HG03139 (cell line): ENCODE measurements around the gene ZNF200.
"Not testable (repeated sequence)": the region's sequence is repeated elsewhere in the genome, so short reads cannot be mapped to it uniquely, and the experiment has no call there.

Source experiments
- ATAC-seq: cut with Tn5 transposase; IDR thresholded peaks from one replicate; pipeline ENCODE4 v1.9.1; 2021; ENCODE audit not compliant: unreplicated experiment

ZNF200 gene

GRCh38 chr16:3202903-3203539 is 31.9 kb downstream of the ZNF200 start:
- ATAC-seq, result no peak

DNA sequence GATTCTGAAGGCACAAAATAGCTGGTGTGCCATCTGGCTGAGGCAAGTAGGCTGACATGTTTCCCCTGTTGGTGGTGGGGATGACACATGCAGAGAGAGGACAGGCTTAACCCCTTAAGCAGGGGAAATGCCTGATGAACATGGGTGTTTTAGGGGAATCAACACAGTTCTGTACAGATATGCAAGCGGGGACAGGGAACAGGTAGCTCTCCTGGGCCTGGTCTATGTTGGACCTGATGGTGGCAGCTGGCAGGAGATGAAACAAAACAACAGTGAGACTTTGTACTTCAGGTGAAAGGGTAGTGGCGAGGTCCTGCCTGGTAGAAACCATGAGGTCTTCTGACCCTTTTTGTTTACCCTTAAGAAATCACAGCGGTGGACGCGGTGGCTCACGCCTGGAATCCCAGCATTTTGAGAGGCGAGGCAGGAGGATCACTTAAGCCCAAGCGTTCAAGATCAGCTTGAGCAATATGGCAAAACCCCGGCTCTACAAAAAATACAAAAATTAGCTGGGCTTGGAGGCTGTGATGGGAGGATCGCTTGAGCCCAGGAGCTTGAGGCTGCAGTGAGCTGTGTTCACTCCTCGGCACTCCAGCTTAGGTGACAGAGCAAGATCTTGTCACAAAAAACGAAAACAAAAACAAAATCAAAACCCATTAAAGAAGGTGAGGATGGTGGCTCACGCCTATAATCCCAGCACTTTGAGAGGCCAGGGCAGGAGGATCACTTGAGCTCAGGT is 36.5 kb downstream of the ZNF200 start:
- no peak for ATAC-seq

DNA sequence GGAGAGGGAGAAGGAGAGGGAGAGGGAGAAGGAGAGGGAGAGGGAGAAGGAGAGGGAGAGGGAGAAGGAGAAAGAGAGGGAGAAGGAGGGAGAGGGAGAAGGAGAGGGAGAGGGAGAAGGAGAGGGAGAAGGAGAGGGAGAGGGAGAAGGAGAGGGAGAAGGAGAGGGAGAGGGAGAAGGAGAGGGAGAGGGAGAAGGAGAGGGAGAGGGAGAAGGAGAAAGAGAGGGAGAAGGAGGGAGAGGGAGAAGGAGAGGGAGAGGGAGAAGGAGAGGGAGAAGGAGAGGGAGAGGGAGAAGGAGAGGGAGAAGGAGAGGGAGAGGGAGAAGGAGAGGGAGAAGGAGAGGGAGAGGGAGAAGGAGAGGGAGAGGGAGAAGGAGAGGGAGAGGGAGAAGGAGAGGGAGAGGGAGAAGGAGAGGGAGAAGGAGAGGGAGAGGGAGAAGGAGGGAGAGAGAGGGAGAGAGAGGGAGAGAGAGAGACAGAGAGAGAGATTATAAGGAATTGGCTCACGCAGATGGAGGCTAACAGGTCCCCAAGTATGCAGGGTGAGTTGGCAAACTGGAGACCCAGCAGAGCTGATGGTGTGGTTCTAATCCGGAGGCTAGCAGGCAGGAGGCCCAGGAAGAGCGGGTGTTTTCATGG is 37.1 kb downstream of the ZNF200 start:
- not testable (repeated sequence) for ATAC-seq

DNA sequence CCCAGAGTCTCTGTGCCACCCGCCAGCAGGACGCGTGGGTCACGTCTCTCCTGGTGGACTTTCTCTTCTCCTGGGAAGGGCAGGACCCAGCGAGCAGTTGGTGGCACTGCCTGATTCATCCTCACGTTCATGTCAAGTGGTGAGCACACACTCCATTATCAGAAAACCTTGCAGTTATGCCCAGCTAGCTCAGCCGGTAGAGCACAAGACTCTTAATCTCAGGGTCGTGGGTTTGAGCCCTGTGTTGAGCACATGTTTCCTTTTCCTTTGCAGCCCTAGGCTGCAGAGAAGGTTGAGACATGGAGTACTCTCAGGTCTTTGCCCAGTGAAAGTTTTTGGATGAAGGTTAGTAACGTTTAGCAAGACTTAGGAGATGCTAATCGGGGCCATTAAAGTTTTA is 39.0 kb downstream of the ZNF200 start:
- ATAC-seq, result no peak

GRCh38 chr16:3194792-3195191 is 40.2 kb downstream of the ZNF200 start:
- no peak for ATAC-seq

DNA sequence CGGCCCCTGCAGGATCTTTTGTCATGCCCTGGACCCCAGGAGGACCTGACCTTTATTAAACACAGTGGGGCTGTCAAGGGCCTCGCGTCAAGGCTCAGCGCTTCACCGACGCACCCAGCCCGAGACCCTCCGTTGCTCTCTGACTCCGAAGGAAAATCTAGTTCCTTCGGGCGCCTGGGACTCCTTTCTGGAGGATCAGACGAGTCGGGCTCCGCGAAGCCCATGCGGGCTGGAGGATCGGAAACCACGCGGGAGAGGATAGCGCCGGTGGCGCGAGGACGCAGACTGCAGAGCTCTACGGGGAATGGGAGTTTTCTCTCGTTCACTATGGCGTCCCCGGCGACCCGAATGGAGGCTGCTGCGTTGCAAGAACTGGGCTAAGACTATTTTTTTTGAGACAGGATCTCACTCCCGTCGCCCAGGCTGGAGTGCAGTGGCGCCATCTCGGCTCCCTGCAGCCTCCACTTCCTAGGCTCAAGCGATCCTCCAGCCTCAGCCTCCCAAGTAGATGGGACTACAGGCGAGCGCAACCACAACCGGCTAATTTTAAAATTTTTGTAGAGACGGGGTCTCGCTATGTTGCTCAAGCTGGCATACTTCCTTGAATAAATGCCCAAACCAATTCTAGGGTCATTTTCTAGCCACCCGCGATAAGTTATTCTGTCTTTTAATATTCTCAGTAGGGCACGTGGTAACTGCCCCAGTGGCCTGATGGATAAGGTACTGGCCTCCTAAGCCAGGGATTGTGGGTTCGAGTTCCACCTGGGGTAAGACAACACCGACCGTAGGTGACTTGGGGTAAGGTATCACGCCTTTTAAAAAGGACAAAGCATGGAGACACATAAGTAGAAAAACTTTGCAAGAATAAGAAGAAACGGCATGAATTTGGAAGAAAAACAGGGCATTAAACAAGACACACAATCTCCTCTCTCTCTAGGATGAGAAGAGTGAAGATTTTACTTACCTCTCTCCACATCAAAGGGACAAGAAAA is 41.4 kb downstream of the ZNF200 start:
- no peak for ATAC-seq

DNA sequence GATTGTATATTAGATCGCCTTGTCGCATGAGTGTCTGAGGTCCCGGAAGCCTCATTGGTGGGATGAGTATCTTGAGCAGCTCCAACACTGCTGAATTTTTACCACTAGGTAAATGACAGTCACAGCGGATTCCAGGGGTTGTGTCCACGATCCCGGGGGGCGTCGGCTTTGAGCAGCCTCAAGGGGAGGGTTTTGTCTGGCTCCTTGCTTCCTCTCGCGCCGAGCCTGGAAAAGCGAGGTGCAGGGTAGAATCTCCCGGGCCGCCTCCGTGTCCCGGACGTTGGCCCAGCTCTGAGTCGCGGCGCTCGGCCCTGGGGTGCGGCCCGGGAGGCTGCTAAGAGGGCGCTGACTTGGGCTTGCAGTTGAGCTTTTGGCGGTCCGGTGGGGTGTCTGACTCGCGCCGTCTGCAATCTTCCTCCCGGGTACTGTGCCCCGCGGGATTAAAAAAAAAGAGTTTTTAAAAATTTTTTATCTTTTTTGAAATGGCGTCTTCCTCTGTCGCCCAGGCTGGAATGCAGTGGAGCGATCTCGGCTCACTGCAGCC is 42.4 kb downstream of the ZNF200 start:
- no peak for ATAC-seq

DNA sequence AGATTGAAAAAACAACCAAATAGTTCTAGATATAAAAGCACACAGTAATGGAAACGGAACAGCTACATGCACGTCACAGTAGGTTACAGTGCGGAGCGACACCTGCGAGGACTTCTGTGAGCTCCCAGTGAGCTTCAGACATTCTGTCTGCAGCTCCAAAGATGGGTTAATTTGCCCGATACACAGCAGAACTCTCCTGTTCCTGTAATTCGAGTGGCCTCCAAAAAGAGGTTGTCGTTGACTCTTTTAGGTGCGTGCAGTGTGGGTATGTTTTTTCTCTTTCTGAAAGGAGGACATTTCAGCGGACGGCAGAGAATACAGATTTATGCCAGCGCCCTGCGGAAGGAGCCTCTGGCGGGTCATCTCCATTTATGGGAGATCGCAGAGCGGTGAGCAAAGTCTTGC is 44.0 kb downstream of the ZNF200 start:
- ATAC-seq, result no peak

- no peak for ATAC-seq
These were observed 45.1 kb downstream of the ZNF200 start for GRCh38 chr16:3189869-3190268.

DNA sequence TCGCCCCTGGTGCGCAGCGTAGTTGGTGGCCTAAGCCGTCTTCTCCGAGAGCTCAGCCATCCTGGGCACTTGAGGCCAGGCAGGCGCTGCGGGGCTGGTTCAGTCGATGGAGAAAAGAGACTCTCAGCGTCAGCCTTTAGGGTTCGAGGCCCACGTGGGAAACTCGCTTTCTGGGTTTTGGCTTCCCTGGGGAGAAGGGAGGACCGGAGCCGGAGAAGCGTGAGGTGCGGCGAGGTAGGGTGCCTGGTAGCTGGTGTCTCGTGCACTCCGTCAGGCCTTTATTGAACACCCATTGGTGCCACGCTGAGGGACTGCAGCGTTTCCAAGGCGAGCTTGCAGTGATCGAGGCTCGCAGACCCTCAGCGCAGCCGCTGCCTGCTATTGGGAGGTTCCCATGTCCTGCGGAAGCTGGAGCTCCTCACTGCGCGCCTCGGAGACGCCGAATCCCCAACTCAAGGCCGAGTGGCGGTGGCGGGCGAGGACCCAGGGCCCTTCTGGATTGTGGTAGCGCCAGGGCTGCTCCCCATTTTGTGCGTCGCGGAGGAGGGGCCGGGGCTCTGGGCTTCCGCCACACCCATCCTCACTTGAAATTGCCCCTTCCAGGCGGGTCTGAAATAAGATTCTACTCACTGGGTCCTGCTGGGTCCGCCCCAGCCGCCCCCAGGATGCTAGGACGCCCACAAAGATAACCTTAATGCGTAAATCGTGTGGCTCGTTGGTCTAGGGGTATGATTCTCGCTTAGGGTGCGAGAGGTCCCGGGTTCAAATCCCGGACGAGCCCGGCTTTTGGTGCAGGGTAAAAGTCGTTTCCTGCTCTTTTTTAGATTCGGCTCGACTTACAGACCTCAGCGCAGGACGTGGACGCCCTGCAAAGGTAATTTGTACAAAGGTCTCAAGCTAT is 45.8 kb downstream of the ZNF200 start:
- no peak for ATAC-seq

- no peak for ATAC-seq
These were observed 46.4 kb downstream of the ZNF200 start for GRCh38 chr16:3188675-3188924.

DNA sequence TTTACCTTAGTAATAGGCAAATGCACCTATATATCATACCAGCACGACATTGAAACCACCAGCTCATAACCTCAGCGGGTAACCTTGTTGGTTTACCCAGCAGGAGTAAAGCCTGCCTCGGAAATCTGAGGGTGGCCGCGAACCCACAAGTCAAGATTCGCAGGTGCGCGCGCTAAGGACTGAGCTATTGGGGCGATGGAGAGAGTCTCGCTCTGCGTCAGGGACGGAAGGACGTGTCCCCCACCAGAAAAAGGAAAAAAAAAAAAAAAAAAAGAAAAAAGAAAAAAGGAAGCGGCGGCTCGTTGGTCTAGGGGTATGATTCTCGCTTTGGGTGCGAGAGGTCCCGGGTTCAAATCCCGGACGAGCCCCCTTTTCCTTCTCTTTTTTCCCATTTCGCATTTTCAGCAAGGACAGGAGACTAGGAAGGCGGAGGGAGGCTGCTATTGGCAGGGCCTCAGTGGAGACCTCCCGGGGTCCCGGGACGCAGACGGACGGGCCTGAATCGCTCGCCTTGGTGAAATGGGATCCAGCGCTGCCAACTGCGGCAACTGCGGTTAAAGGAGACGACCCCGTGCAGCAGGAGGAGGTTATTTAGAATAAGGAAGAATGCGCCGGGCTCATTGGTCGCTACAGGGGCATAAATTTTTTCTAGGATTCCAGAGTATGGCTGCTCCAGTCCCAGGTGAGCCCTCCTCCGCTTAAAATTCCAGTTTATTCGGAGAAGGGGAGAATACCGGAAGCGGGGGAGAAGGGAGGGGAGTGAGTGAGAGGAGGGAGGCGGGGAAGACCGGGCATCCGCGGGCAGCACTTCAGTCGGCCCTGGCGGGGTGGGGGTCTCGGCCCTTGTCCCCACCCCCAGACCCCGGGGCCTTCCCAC is 46.9 kb downstream of the ZNF200 start, which contains the start of gene OR1F1:
Gene OR1F1, plus strand, starts transcription at position 407 of the 877 bp plus-strand sequence.
- ATAC-seq, result no peak

- no peak for ATAC-seq
These were observed 47.8 kb downstream of the ZNF200 start for GRCh38 chr16:3186946-3187690.

DNA sequence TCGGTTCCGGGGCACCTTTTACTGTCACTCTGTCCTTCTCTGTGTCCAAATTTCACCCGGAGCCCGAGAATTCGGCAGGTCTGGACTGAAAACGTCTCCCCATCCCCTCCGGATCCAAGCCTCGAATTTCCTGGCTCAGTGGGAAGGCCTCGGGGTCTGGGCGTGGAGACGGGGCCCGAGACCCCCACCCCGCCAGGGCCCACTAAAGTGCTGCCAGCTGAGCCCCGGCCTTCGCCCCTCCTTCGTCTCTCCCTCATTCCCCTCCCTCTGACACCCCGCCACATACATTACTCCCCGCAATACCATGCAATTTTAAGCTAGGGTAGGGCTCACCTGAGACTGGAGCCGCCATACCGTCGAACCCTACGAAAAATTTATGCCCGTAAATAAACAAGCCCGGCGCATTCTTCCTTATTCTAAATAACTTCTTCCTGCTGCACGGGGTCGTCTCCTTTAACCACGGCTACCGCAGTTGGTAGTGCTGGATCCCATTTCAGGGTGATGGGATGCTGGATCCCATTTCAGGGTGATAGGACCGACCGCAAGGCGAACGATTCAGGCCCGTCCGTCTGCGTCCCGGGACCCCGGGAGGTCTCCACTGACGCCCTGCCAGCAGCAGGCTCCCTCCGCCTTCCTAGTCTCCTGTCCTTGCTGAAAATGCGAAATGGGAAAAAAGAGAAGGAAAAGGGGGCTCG is 51.4 kb downstream of the ZNF200 start:
- ATAC-seq, result no peak

- ATAC-seq, result no peak
These were observed 52.1 kb downstream of the ZNF200 start for GRCh38 chr16:3182608-3183444.

DNA sequence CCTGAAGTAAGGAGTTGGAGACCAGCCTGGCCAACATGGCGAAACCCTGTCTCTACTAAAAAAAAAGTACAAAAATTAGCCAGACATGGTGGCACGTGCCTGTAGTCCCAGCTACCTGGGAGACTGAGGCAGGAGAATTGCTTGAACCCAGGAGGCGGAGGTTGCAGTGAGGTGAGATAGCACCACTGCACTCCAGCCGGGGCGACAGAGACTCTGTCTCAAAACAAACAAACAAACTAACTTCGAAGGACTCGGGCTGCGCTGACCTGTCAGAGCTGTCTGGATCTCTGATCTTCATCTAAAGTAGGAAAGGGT is 52.7 kb downstream of the ZNF200 start:
- not testable (repeated sequence) for ATAC-seq

- ATAC-seq, result no peak
These were observed 54.5 kb downstream of the ZNF200 start for GRCh38 chr16:3180445-3180878.
